Stimulated activated CD8-positive, alpha-beta memory T cell treated with anti-CD3 and anti-CD28 coated beads, Interleukin-15, amount 100 ng/mL, for 1 hour (primary cell): ENCODE results near the gene ATP5PO.

Experiments used
- DNase-seq: peaks from one replicate; pipeline ENCODE4 v3.0.0-alpha.2; 2020; ENCODE audit warnings: low read depth

The ATP5PO gene, protein sequence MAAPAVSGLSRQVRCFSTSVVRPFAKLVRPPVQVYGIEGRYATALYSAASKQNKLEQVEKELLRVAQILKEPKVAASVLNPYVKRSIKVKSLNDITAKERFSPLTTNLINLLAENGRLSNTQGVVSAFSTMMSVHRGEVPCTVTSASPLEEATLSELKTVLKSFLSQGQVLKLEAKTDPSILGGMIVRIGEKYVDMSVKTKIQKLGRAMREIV

GRCh38 chr21:33915368-33916199 lies at the start of gene ATP5PO:
Gene ATP5PO (minus strand): TSS chr21:33915804. CDS start chr21:33915763, 41 bp downstream.
- peak; percentile 89 for DNase-seq

DNA sequence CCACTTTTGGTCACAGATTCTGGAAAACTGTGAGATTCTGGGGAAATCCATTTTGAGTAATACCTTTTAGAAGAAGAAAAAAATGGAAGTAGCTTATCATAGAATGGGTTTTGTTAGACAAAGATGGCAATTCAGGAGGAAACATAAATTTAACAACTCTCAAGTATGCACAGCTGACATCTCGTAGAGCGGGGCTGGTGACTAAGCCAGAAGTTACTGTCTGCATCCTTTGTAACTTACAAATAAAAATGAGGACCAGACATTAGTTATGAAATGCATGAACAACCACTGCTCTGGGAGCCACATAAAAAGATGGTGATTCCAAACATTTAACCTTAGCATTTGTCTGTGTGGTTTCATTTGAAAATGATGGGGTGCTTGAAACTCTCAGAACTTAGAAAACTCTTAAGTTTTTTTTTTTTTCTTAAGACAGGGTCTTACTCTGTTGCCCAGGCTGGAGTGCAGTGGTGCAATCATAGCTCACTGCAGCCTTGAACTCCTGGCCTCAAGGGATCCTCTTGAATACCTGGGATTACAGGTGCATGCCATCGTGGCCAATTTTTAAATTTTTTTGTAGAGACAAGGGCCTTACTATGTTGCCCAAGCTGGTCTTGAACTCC lies 49.2 kb upstream of the ATP5PO start:
- DNase-seq, result no peak

- DNase-seq, result no peak
These were observed 48.4 kb upstream of the ATP5PO start for GRCh38 chr21:33963848-33964555.

GRCh38 chr21:33962290-33962689 lies 46.7 kb upstream of the ATP5PO start:
- no peak for DNase-seq

- no peak for DNase-seq
These were observed 45.5 kb upstream of the ATP5PO start for GRCh38 chr21:33961061-33961460.

DNA sequence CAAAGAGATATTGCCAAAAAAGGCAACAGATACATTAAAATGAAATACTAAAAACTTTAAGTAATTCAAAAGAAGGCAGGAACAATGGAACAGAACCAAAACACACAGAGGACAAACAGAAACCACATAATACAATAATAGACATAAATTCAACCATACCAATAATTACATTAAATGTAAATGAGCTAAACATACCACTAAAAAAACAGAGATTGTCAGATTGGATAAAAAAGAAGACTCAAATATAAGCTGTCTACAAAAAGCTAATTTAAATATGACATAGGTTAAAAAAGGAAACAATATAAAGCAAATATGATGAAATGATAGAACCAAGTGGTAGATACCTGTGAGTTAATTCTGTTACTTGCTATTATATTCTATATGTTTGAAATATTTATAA lies 44.1 kb upstream of the ATP5PO start:
- no peak for DNase-seq

DNA sequence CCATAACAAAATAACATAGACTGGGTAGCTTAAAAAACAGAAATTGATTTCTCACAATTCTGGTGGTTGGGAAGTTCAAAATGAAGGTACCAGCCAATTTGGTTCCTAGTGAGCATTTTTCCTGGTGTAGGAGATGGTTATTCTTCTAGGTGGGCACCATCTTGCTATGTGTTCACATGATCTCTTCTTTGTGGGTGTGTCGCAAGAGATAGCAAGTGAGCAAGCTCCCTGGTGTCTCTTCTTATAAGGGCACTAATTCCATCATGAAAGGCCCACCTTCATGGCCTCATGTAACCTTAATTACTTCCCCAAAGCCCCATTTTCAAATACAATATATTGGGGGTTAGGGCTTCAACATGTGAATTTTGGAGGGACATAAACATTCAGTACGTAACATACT lies 38.8 kb upstream of the ATP5PO start:
- DNase-seq, result no peak

DNA sequence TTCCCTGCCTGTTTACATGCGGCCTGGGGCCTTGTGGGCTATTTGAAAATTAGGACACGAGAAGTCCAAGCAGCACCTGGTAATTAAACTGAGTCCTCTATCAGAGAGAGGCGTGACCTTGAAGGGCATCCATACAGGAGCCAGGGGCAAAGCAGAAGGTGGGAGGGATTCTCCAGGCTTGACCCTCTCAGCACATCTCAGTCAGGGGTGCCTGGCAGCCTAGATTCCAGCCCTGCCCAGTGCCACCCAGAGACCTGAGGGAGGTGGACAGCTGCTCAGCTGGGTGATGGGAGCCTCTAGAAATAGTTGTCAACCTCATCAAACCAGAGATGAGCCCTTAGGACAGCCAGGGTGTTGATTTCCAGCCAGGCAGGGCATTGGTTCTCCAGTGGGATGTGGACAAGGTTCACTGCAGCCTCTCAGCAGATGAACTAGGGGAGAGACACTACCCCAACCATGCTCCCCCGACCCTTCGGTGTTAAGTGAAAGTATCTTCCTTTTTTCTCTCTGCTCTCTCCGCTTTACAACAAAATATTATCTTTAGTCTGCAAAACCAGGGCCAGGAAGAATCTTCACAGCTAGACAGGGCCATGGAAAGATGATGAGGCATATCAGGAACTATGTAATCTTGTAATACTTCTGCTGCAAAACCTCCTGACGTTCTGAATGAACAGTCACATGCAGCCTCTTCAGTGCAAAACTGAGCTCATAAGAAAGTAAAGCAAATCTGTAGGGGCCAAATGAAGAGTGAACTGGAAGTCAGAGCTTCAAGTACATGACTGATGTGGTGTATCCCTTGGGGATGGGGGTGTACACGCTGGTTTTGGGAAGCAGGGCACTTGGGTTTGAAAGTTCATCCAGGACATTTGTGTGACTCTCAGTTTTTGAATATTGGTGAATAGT lies 35.9 kb upstream of the ATP5PO start:
- DNase-seq, result no peak

GRCh38 chr21:33950431-33951079 lies 35.0 kb upstream of the ATP5PO start:
- no peak for DNase-seq

- DNase-seq, result no peak
These were observed 34.2 kb upstream of the ATP5PO start for GRCh38 chr21:33949516-33950430.

DNA sequence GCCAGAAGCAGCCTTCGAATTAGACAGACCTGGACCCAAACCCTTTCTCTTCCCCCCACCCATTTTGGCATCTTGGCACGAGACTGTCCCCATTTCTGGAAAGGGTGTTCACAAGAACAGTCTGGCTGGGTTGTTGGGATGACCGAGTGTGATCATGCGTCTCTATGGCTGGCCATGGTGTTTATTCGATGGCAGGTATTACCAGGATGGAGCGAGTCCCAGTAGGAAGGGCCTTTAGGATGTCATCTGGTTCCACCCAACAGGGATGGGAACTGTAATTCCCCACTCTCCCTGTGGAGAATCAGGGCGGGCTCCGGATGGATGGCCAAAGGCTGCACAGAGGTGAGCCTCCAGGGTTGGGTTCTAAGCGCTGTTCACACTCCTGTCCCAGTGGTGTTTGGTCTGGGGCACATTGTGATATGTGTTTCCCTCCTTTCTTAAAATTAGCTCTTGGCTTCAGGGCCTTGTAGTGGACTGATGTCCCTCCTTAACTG lies 33.4 kb upstream of the ATP5PO start:
- DNase-seq, result no peak

DNA sequence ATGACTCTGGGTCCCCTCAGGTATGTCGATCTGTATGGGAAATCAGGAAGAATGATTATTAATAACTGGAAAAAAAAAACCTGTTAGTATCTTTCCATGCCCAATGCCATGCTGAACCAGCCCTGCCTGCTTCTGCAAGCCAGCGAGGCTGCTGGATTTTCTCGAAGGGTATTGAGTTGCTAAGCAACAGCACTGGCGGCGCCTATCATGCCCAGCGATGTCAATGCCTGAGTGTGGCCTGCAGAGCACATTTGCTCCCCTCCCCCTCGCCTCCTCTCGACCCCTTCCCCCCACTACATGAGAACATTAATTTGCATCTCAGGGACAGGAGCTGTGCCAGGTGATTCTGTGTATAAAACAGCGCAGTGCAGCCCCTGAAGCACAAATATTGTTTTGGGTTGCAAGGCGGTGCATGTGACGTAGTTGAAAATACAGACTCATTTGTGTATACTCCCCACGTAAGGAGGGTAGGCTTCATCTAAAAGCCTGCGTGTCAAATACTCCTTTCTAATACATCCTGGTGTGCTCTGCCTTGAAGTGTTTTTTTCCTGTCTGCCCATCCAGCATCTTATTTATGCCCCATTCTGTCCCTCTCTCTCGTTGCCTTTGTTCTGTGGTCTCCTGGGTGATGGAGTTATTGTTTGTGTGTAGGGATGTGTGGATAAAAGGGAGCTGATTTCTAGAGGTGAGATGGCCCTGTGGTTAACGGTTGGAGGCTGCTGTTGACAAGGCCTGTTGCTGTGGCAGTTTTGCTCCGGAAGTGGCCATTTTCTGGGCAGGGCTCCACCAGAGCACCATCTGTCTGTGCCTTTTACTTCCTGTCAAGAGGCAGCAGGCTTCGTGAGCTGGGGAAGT lies 32.7 kb upstream of the ATP5PO start:
- DNase-seq, result peak; percentile 61

GRCh38 chr21:33947451-33948095 lies 32.0 kb upstream of the ATP5PO start:
- peak; percentile 65 for DNase-seq

DNA sequence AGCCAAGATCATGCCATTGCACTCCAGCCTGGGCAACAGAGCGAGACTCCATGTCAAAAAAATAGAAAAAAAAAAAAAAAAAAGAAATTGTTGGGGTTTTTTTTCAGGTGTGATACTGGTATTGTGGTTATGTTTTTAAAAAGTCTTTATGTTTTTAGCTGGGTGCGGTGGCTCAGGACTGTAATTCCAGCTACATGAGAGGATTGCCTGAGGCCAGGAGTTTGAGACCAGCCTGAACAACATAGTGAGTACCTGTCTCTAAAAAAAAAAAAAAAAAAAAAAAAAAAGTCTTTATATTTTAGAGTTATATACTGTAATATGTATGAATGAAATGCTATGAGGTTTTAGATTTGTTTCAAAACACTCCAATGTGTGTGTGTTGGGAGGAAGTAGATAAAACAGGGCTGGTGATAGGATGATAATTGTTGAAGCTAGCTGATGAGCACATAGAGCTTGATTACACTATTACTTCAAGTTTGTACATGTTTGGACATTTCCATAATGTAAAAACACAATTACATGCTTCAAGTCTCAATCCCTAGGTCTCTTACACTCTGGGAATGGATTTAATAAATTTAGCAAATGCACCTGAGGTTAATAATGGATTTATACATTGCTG lies 30.2 kb upstream of the ATP5PO start:
- no peak for DNase-seq

DNA sequence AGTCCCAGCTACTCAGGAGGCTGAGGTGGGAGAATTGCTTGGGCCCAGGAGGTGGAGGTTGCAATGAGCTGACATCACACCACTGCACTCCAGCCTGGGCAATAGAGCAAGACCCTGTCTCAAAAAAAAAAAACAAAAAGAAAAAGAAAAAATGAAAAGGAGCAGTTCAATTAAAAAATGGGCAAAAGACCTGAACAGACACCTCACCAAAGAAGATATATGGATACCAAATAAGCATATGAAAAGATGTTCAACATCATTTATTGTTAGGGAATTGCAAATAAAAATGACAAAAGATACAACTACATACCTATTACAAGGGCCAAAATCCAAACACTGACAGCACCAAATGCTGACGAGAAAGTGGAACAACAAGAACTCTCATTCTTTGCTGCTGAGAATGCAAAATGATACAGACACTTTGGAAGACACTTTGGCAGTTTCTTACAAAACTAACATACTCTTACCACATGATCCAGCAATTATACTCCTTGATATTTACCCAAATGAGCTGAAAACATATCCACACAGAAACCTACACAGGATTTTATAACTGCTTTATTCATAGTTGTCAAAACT lies 28.7 kb upstream of the ATP5PO start:
- DNase-seq, result no peak

GRCh38 chr21:33943293-33943692 lies 27.7 kb upstream of the ATP5PO start:
- DNase-seq, result no peak

DNA sequence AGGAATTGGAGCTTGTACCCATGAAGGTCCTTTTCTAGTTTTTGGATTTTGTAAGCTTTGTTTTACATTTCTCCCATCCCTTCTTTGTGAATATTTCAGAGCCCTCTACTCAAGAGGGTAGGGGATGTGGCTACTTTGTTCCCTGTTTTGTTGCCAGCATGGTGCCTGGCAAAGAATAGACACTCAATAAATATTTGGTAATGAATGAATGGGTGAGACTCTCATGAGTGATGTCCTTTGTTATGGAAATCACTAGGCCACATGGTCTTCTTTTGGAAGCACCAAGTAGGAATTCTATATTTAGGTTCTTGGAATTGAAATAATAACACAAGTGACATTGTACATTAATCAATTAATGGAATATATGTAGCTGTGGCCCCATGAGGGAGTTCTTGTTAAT lies 26.8 kb upstream of the ATP5PO start:
- no peak for DNase-seq
